Measurements from ENCODE around the gene NFATC3.

NFATC3 gene

GRCh38 chr16:68085259-68086071, at the start of gene NFATC3:
Gene NFATC3 (plus strand): TSS chr16:68085370. CDS start chr16:68085682, 312 bp downstream.
- DNase-seq = peak; percentile 97

DNA sequence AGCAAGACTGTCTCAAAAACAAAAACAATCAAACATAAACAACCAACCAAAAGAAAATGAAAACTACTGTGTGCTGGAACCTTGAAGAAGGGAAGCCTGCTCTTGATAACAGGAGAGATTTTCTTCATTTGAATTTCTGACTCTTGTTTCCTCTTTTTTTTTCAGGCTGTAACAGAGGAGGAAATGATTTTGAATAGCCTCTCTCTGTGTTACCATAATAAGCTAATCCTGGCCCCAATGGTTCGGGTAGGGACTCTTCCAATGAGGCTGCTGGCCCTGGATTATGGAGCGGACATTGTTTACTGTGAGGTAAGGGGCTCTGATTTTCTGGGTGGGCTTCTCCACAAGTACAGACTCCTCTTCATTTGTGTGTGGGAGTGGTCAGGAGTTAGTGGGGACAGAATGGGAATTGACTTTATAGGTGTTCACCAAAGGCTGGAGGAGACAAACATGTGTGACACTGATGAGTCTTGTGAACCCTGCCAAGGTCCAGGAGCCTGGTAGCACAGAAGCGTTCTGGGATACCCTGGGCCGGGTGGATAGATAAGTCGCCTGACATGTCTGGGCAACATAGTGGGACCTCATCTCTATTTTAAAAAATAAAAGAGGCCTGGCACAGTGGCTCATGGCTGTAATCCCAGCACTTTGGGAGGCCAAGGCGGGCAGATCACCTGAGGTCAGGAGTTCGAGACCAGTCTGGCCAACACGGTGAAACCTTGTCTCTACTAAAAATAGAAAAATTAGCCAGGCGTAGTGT, 47.2 kb upstream of the NFATC3 start:
- DNase-seq = no peak

DNA sequence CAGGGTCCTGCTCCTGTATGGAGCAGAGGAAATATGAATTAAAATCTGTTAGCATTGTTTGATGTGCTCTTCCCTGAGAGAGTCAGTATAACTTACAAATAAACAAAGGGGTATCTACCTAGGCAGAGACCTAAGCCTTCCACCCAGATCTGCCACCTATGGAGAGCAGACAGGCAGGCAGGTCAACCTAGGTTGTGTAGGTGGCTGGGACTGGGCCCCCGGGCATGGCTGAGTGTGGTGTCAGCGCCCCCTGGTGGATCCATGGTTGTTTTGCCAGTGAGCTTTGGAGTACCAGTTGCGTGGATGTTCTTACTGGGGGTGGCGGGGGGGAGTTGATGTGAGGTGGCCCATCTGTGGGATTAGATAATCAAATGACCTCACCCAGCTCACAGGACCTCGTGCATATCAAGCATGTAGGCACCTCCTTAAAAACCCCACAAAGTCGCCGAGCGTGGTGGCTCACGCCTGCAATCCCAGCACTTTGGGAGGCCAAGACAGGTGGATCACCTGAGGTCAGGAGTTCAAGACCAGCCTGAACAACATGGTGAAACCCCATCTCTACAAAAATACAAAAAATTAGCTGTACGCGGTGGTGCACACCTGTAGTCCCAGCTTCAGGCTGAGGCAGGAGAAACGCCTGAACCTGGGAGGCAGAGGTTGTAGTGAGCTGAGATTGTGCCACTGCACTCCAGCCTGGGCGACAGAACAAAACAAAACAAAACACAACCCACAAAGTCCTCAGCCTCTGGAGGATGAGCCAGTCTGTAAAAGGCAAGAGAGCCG, 44.5 kb upstream of the NFATC3 start:
- peak; percentile 45 for DNase-seq

DNA sequence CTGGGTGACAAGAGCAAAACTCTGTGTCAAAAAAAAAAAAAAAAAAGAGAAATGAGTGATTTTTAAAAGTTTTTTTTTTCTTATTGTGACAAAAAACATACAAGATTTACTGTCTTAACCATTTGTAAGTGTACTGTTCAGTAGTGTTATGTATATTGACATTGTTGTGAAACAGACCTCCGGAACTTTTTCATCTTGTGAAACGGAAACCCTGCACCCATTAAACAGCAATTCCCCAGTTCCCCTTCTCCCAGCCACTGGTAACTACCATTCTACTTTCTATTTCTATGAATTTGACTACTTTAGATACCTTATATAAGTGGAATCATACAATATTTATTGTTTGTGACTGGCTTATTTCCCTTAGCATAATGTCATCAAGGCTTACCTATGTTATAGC, 43.4 kb upstream of the NFATC3 start:
- no peak for DNase-seq

- no peak for DNase-seq
Observed at GRCh38 chr16:68046106-68046505, 39.1 kb upstream of the NFATC3 start.

DNA sequence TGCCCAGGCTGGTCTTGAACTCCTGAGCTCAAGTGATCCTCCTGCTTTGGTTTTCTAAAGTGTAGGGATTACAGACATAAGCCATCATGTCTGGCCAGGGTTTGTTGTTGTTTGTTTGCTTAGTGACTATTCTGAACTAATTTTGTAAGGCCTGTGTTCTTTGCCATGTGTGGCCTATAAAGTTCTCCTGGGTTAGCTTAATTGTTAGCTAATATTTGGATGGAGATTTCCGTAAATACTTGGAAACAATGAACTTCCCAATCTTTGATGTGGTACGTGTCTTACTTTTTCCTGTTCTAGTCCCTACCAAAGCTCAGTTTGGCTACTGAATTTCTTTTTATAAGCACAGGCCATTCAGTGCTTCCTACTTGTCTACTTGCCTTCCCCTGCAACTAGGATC, 37.2 kb upstream of the NFATC3 start:
- no peak for DNase-seq

DNA sequence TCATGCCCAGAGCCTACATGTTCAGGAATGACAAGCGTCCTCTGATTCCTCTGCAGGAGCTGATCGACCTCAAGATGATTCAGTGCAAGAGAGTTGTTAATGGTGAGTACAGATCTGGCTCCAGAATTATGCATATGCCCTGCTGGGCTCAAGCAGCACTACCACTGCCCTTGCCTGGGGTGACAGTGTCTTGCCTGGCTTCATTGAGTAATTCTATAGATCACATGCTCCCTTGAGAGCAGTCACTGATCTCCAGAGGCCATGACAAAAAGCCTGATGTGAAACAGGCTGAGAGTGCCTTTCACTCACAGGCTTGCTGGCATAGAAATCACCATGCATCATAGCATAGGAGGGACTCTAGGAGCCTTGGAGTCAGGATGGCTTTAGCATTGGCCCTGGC, 35.7 kb upstream of the NFATC3 start:
- no peak for DNase-seq

GRCh38 chr16:68055395-68055794, 29.8 kb upstream of the NFATC3 start:
- no peak for DNase-seq

DNA sequence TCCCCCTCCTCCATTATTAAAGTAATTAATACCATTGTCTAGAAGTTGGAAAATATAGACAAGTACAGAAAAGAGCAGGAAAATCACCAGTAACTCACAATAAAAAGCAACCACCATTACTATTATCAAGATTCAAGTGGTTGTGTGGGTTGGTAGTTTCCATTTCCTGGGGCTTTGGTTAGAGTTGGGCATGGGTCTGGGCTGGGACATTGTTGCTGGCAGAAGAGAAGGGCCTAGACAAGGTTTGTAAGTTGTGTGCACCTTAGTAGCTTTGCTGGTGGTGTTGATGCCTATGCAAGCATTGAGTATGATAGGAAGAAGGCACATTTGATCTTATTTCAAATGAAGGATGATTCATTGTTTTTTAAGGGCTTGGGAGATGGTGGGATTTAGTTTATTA, 25.4 kb upstream of the NFATC3 start:
- DNase-seq = no peak

DNA sequence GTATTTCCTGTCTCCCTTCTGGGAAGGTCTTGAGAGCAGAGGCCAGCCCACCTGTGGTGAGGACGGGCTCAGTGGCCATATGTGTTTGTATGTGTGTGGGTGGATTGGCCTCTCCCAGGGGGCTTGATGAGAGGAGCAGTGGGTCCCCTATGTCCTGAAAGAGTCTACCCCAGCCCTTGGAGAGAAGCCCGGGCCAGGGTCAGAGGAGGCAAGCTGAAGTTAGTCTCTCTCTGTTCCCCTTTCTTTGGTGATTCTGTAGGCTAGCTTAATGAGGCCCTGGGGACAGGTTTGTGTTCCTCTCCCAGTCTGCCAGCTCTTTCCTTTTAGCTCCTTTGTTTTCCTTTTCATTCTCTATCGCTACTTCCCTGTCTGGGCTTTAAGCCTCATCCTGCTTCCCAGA, 23.8 kb upstream of the NFATC3 start:
- no peak for DNase-seq

DNA sequence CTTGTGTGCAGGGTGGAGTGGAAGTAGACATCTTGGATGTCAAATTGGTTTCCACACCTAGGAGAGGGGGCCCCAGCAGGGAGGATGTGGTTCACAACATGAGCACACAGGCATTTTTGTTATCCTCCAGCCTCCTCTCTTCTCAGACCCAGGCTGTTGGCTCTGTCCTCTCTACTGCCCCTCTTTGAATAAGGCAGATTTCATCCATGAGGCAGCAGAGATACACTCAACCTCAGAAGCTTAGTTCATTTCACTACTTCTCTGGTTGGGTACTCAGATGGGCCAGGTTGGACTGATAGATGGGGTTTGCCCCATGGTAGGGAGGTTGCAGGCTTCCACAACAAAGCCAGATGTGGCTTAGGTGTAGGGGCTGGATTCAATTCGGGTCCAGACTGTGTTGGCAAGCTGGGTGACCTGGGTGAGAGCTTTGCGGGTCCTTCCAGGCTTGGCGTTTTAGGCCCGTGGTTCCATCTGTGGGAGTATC, 22.2 kb upstream of the NFATC3 start:
- DNase-seq = no peak

GRCh38 chr16:68064791-68065365, 20.3 kb upstream of the NFATC3 start:
- DNase-seq = peak; percentile 79

- peak; percentile 85 for DNase-seq
Observed at GRCh38 chr16:68065716-68066305, 19.4 kb upstream of the NFATC3 start.

GRCh38 chr16:68066763-68067162, 18.4 kb upstream of the NFATC3 start:
- DNase-seq = no peak

DNA sequence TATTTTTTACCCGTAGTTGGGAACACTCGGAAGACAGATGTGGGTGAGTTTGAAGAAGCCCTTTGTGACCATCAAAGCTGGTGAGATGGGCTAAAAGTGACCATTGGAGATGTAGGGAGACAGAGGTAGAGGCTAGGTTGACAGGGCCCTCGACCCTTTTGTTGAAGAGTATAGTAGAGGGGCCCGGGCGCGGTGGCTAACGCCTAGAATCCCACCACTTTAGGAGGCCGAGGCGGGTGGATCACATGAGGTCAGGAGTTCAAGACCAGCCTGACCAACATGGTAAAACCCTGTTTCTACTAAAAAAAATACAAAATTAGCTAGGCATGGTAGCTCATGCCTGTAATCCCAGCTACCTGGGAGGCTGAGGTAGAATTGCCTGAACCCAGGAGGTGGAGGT, 16.2 kb upstream of the NFATC3 start:
- no peak for DNase-seq

GRCh38 chr16:68069511-68070248, 15.5 kb upstream of the NFATC3 start:
- no peak for DNase-seq

DNA sequence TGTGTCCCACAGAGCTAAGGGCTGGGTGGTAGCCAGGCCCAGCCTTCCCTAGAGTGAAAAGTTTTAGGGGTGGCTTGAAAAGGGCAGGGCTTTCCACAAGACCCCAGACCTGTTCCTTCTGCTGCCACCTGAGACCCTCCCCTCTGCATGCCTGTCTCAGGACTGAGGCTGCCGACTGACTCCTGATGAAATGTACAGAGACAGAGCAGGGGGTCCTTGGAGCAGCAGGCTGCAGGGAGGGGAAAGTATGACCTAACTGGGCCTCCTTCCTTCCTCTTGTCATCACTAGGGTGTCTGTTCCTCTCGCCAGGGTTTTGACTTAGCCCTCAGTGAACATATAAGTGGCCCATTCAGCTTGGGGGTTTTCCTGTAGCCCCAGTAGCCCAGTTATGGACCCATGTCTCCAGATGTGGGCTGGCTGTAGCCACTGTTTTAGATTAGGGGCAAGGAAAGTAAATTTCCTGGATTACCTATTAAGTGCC, 14.9 kb upstream of the NFATC3 start:
- DNase-seq = no peak

GRCh38 chr16:68070806-68071517, 14.2 kb upstream of the NFATC3 start:
- DNase-seq = no peak

DNA sequence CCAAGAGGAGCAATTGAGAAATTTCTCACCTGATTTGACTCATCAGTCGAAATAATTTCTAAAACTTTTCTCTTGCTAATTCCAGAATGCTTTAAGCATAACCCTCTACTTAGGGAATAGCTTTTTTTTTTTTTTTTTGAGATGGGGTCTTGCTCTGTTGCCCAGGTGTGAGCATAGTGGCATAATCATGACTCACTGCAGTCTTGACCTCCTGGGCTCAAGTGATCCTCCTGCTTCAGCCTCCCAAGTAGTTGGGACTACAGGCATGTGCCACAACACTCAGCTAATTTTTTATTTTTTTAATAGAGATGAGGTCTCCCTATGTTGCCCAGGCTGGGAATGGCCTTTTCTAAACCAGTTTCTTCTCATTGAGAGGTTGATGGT, 13.7 kb upstream of the NFATC3 start:
- no peak for DNase-seq

DNA sequence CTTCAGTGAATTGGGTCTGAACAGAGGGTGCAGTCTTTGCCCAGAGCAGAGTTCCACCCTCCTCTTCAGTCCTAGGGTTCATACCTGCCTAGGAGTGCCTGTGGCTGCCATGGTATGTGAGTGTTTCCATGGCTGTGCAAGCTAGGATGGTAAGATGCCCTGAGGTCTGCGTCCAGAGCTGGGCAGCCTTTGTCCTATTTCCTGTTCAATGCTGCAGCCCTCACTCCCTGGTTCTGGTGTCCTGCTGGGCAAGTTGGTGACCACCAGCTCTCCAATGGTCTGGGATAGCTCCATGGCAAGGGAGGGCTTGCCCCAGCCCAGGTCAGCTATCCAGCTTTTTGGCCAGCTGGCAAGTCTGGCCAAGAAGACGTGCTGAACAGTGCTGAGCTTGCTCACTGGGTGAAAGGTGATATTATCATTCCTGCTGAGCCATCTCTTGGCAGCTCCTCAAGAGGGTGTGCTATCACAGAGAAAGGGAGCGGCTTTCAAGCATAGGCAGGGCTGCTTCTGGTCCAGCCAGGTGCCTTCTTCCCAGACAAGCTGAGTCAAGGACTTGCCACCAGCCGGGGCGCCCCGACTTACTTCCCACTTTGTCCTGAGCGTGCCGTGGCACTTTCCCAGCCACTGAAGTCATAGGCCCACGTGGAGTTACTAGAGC, 13.0 kb upstream of the NFATC3 start:
- peak; percentile 41 for DNase-seq

Measured in fibroblast of upper back skin (primary cell).